Keratinocyte (primary cell): Measurements from ENCODE around the gene LRBA. TPM values are rescaled to one million over a fixed set of nuclear protein-coding genes. Genes with fewer than 3 reads are reported as not detected.
"Not testable (repeated sequence)": the region's sequence is repeated elsewhere in the genome, so short reads cannot be mapped to it uniquely, and the experiment has no call there.

ENCODE experiments used
- DNase-seq: peaks from one replicate; pipeline ENCODE4 v3.0.0-alpha.2; 2011; ENCODE audit warnings: low read depth, missing footprints, low spot score
- FAIRE-seq: peaks from 2 replicates; lab custom pipeline; 2011; peaks lifted over from hg19 to GRCh38; lab: Jason Lieb, UNC
- H2AFZ ChIP-seq: 2 replicates; pipeline ENCODE4 v1.6.0; 2012; ENCODE audit warnings: low read length, control low read depth, inconsistent platforms; ENCODE audit not compliant: control insufficient read depth
- H3K27ac ChIP-seq: 2 replicates; pipeline ENCODE4 v1.5.1; 2011; ENCODE audit warnings: low read length; ENCODE audit not compliant: control insufficient read depth, insufficient read depth
- H3K27me3 ChIP-seq: 3 replicates; pipeline ENCODE4 v1.6.0; 2011; ENCODE audit warnings: low read length; ENCODE audit not compliant: control insufficient read depth, insufficient read depth; ENCODE audit errors: extremely low read depth
- H3K36me3 ChIP-seq, 2 experiments: 2 replicates in 1 of 2; 3 replicates in 1 of 2; pipeline ENCODE4 v1.5.1; 2011; ENCODE audit warnings: low read length in 2 of 2, mild to moderate bottlenecking in 1 of 2; ENCODE audit not compliant: control insufficient read depth in 2 of 2, insufficient read depth in 2 of 2; ENCODE audit errors: extremely low read depth in 1 of 2
- H3K4me1 ChIP-seq: 3 replicates; pipeline ENCODE4 v1.5.1; 2011; ENCODE audit warnings: low read length; ENCODE audit not compliant: control insufficient read depth, insufficient read depth; ENCODE audit errors: extremely low read depth
- H3K4me2 ChIP-seq: 3 replicates; pipeline ENCODE4 v1.6.0; 2011; ENCODE audit warnings: low read depth, low read length; ENCODE audit not compliant: control insufficient read depth, insufficient read depth; ENCODE audit errors: extremely low read depth
- H3K4me3 ChIP-seq, 3 experiments: fragments of 200-600 bp in 1 of 3; sonication (generic) in 1 of 3; 2 replicates in 2 of 3; 3 replicates in 1 of 3; pipeline ENCODE4 v1.5.1; 2011 to 2016; ENCODE audit warnings: low read length in 3 of 3, mild to moderate bottlenecking in 3 of 3, control low read depth in 2 of 3, inconsistent platforms in 1 of 3, low read depth in 1 of 3, mixed read lengths in 1 of 3, mixed run types in 1 of 3, moderate library complexity in 1 of 3; ENCODE audit not compliant: control insufficient read depth in 2 of 3, insufficient read depth in 2 of 3; ENCODE audit errors: extremely low read depth in 1 of 3
- H3K79me2 ChIP-seq: 2 replicates; pipeline ENCODE4 v1.6.0; 2012; ENCODE audit warnings: low read length; ENCODE audit not compliant: control insufficient read depth, insufficient read depth
- H3K9ac ChIP-seq: 3 replicates; pipeline ENCODE4 v1.6.0; 2011; ENCODE audit warnings: low read length; ENCODE audit not compliant: control insufficient read depth, insufficient read depth; ENCODE audit errors: extremely low read depth
- H3K9me1 ChIP-seq: 3 replicates; pipeline ENCODE4 v1.6.0; 2011; ENCODE audit warnings: low read length; ENCODE audit not compliant: control insufficient read depth, insufficient read depth; ENCODE audit errors: extremely low read depth
- H3K9me3 ChIP-seq: 2 replicates; pipeline ENCODE4 v1.5.1; 2012; ENCODE audit warnings: low read depth, low read length; ENCODE audit not compliant: control insufficient read depth
- H4K20me1 ChIP-seq: 3 replicates; pipeline ENCODE4 v1.6.0; 2011; ENCODE audit warnings: low read length; ENCODE audit not compliant: control insufficient read depth, insufficient read depth; ENCODE audit errors: extremely low read depth
- EZH2 ChIP-seq: IDR thresholded peaks from one replicate; pipeline ENCODE4 v1.6.1; 2012; ENCODE audit warnings: inconsistent platforms, mild to moderate bottlenecking, low read length, moderate library complexity
- dilution Hi-C: fragments of 300-500 bp; cut with MboI; formaldehyde crosslinking; loops from one replicate; pipeline ENCODE4 v1.7.0; 2020; ENCODE audit warnings: low sequenced_read_pairs; ENCODE audit not compliant: extremely low pct_ligation_motif_present
- polyA plus RNA-seq, 5 experiments: library from polyadenylated mRNA; depleted of rRNA in 3 of 5; stranded (reverse) in 3 of 5; stranded (forward) in 1 of 5; unstranded in 1 of 5; fragments of >200 nt; gene quantifications; 1 replicate in 1 of 5; 2 replicates in 3 of 5; 3 replicates in 1 of 5; pipeline versions ENCODE4 v1.2.1 to v1.2.3, GENCODE V29; 2011 to 2012; ENCODE audit warnings: missing spikeins in 2 of 5, low read depth in 1 of 5, low replicate concordance in 1 of 5
- TF ChIP-seq, protein P1 (sequence below), 3 experiments: IDR thresholded peaks in 1 of 3; conservative IDR thresholded peaks in 1 of 3; optimal IDR thresholded peaks in 1 of 3; 2 replicates in 2 of 3; 3 replicates in 1 of 3; pipeline versions ENCODE3 to v1.5.1; 2011; ENCODE audit warnings: low read length in 3 of 3, mild to moderate bottlenecking in 3 of 3, moderate library complexity in 2 of 3, control low read depth in 1 of 3, inconsistent platforms in 1 of 3; ENCODE audit not compliant: insufficient read depth in 2 of 3; ENCODE audit errors: extremely low read depth in 1 of 3

LRBA gene
- polyA plus RNA-seq, 1 donor (not counting 4 experiments of a cell fraction or from before 2014, with no cell fraction given): 35.6 TPM

DNA sequence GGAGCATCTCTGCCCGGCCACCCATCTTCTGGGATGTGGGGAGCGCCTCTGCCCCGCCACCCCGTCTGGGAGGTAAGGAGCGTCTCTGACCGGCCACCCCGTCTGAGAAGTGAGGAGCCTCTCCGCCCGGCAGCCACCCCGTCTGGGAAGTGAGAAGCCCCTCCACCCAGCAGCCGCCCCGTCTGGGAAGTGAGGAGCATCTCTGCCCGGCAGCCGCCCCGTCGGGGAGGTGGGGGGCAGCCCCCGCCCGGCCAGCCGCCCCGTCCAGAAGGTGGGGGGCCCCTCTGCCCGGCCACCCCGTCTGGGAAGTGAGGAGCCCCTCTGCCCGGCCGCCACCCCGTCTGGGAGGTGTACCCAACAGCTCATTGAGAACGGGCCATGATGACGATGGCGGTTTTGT is 61.2 kb downstream of the LRBA start:
- H3K27ac ChIP-seq, H3K4me1 ChIP-seq, DNase-seq, FAIRE-seq, H3K36me3 ChIP-seq, H2AFZ ChIP-seq, H3K4me3 ChIP-seq, H4K20me1 ChIP-seq, H3K9me3 ChIP-seq, H3K9ac ChIP-seq, H3K9me1 ChIP-seq, dilution Hi-C loops, H3K4me2 ChIP-seq, H3K27me3 ChIP-seq: not testable (repeated sequence)
- peaks cover 57% of the 10 kb centered on the region for H3K79me2 ChIP-seq

- Histone ChIP-seq H3K27ac (no peak overlapping the region), H3K27me3 (no peaks in the 10 kb centered on the region), H3K79me2 (peaks cover 56% of the 10 kb centered on the region), H3K9ac (no peak overlapping the region), H3K4me3 (no peak overlapping the region), H3K4me2 (no peak overlapping the region), H3K36me3 (no peaks in the 10 kb centered on the region), H4K20me1 (peaks cover 3% of the 10 kb centered on the region), H3K9me3 (no peaks in the 10 kb centered on the region), H3K9me1 (no peaks in the 10 kb centered on the region), H2AFZ (no peak overlapping the region), H3K4me1 (no peaks in the 10 kb centered on the region)
- FAIRE-seq: no peak
- dilution Hi-C loops: no loop called here
- DNase-seq: no peak
- TF ChIP-seq, protein P1, sequence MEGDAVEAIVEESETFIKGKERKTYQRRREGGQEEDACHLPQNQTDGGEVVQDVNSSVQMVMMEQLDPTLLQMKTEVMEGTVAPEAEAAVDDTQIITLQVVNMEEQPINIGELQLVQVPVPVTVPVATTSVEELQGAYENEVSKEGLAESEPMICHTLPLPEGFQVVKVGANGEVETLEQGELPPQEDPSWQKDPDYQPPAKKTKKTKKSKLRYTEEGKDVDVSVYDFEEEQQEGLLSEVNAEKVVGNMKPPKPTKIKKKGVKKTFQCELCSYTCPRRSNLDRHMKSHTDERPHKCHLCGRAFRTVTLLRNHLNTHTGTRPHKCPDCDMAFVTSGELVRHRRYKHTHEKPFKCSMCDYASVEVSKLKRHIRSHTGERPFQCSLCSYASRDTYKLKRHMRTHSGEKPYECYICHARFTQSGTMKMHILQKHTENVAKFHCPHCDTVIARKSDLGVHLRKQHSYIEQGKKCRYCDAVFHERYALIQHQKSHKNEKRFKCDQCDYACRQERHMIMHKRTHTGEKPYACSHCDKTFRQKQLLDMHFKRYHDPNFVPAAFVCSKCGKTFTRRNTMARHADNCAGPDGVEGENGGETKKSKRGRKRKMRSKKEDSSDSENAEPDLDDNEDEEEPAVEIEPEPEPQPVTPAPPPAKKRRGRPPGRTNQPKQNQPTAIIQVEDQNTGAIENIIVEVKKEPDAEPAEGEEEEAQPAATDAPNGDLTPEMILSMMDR (optimal IDR thresholded peaks at IDR 0.05 in 1 of 3, IDR thresholded peaks at IDR 0.05 in 1 of 3, conservative IDR thresholded peaks at IDR 0.05 in 1 of 3; ENCODE audit: extremely low read depth in 1 of 3, insufficient read depth in 2 of 3, low read length in 3 of 3): no peak
- no peak for TF ChIP-seq EZH2
Observed at GRCh38 chr4:150952167-150952845, 62.8 kb downstream of the LRBA start.
